ENCODE results near the gene SNX2. TPM values are rescaled to one million over a fixed set of nuclear protein-coding genes. Genes with fewer than 3 reads are reported as not detected.

The SNX2 gene
- total RNA-seq, 3 donors from 2014 or later (not counting 1 experiment from before 2014, with no cell fraction given) = 47.9 to 57.4 (median 53.2) TPM

- H3K36me3 Mint-ChIP-seq = no peaks in the 10 kb centered on the region
- H3K27me3 Mint-ChIP-seq (ENCODE audit: low read depth in 2 of 2) = no peaks in the 10 kb centered on the region
- no peaks in the 10 kb centered on the region for H3K9me3 Mint-ChIP-seq
- Histone ChIP-seq H3K9me3 (ENCODE audit: control insufficient read depth, insufficient read depth, low read length) (no peaks in the 10 kb centered on the region), H3K4me3 (ENCODE audit: low read length) (no peak overlapping the region), H3K27ac (ENCODE audit: low read length) (no peak overlapping the region), H3K4me1 (ENCODE audit: control insufficient read depth, insufficient read depth, low read length) (no peaks in the 10 kb centered on the region), H3K27me3 (ENCODE audit: control insufficient read depth, insufficient read depth, low read length) (no peaks in the 10 kb centered on the region), H3K36me3 (ENCODE audit: control insufficient read depth, insufficient read depth, low read length) (peaks cover 31% of the 10 kb centered on the region)
- WGBS (ENCODE audit: insufficient coverage) = no CpG with 5 or more reads among the region's 3 CpGs
- H3K4me3 Mint-ChIP-seq = no peak overlapping the region
- DNase-seq (no peak), ATAC-seq (no peak)
- H3K27ac Mint-ChIP-seq = no peak overlapping the region
- no peaks in the 10 kb centered on the region for H3K4me1 Mint-ChIP-seq
- intact Hi-C loops (cut with micrococcal nuclease) = no loop called here
- no peak for TF ChIP-seq CTCF (IDR thresholded peaks at IDR 0.05)
Observed at GRCh38 chr5:122815218-122815767, 40.4 kb downstream of the SNX2 start.

GRCh38 chr5:122816756-122817155, 41.9 kb downstream of the SNX2 start:
- intact Hi-C loops (cut with micrococcal nuclease) = no loop called here
- H3K27ac ChIP-seq (ENCODE audit: low read length) = no peak overlapping the region
- DNase-seq (no peak), ATAC-seq (no peak)
- H3K4me3 ChIP-seq (ENCODE audit: low read length) = no peak overlapping the region
- no peaks in the 10 kb centered on the region for H3K9me3 ChIP-seq (ENCODE audit: control insufficient read depth, insufficient read depth, low read length)
- Mint-ChIP-seq H3K36me3 (no peaks in the 10 kb centered on the region), H3K9me3 (no peaks in the 10 kb centered on the region), H3K4me3 (no peak overlapping the region), H3K27me3 (ENCODE audit: low read depth in 2 of 2) (no peaks in the 10 kb centered on the region), H3K4me1 (no peaks in the 10 kb centered on the region), H3K27ac (no peak overlapping the region)
- no peaks in the 10 kb centered on the region for H3K4me1 ChIP-seq (ENCODE audit: control insufficient read depth, insufficient read depth, low read length)
- H3K36me3 ChIP-seq (ENCODE audit: control insufficient read depth, insufficient read depth, low read length) = peaks cover 33% of the 10 kb centered on the region
- no peak for TF ChIP-seq CTCF (IDR thresholded peaks at IDR 0.05)
- 98% methylated on average over 5 of the region's 5 CpGs for WGBS (ENCODE audit: insufficient coverage)
- no peaks in the 10 kb centered on the region for H3K27me3 ChIP-seq (ENCODE audit: control insufficient read depth, insufficient read depth, low read length)

- no peaks in the 10 kb centered on the region for H3K4me1 ChIP-seq (ENCODE audit: control insufficient read depth, insufficient read depth, low read length)
- H3K27ac ChIP-seq (ENCODE audit: low read length) = no peak overlapping the region
- H3K9me3 Mint-ChIP-seq = no peaks in the 10 kb centered on the region
- no peaks in the 10 kb centered on the region for H3K4me1 Mint-ChIP-seq
- no peak overlapping the region for H3K4me3 ChIP-seq (ENCODE audit: low read length)
- ATAC-seq (no peak), DNase-seq (no peak)
- no peak for TF ChIP-seq CTCF (IDR thresholded peaks at IDR 0.05)
- no peaks in the 10 kb centered on the region for H3K27me3 Mint-ChIP-seq (ENCODE audit: low read depth in 2 of 2)
- no peaks in the 10 kb centered on the region for H3K27me3 ChIP-seq (ENCODE audit: control insufficient read depth, insufficient read depth, low read length)
- WGBS (ENCODE audit: insufficient coverage) = 100% methylated on average over 1 of the region's 1 CpG
- intact Hi-C loops (cut with micrococcal nuclease) = no loop called here
- no peak overlapping the region for H3K27ac Mint-ChIP-seq
- no peak overlapping the region for H3K4me3 Mint-ChIP-seq
- H3K9me3 ChIP-seq (ENCODE audit: control insufficient read depth, insufficient read depth, low read length) = no peaks in the 10 kb centered on the region
- peaks cover 21% of the 10 kb centered on the region for H3K36me3 ChIP-seq (ENCODE audit: control insufficient read depth, insufficient read depth, low read length)
- H3K36me3 Mint-ChIP-seq = peaks cover 5% of the 10 kb centered on the region
Observed at GRCh38 chr5:122831984-122832383, 57.1 kb downstream of the SNX2 start.

- Histone ChIP-seq H3K4me3 (ENCODE audit: low read length) (no peak overlapping the region), H3K27ac (ENCODE audit: low read length) (no peak overlapping the region), H3K9me3 (ENCODE audit: control insufficient read depth, insufficient read depth, low read length) (no peaks in the 10 kb centered on the region), H3K4me1 (ENCODE audit: control insufficient read depth, insufficient read depth, low read length) (no peaks in the 10 kb centered on the region), H3K27me3 (ENCODE audit: control insufficient read depth, insufficient read depth, low read length) (no peaks in the 10 kb centered on the region), H3K36me3 (ENCODE audit: control insufficient read depth, insufficient read depth, low read length) (peaks cover 2% of the 10 kb centered on the region)
- H3K36me3 Mint-ChIP-seq = no peaks in the 10 kb centered on the region
- H3K4me1 Mint-ChIP-seq = no peaks in the 10 kb centered on the region
- WGBS (ENCODE audit: insufficient coverage) = 100% methylated on average over 1 of the region's 1 CpG
- no peak for TF ChIP-seq CTCF (IDR thresholded peaks at IDR 0.05)
- no peak for DNase-seq
- H3K27me3 Mint-ChIP-seq (ENCODE audit: low read depth in 2 of 2) = peaks cover 0 to 5% of the 10 kb centered on the region in 2 donors
- intact Hi-C loops (cut with micrococcal nuclease) = no loop called here
- H3K27ac Mint-ChIP-seq = no peak overlapping the region
- no peaks in the 10 kb centered on the region for H3K9me3 Mint-ChIP-seq
- H3K4me3 Mint-ChIP-seq = no peak overlapping the region
- ATAC-seq = no peak
Observed at GRCh38 chr5:122835681-122836080, 60.8 kb downstream of the SNX2 start.

Measured in natural killer cell (primary cell).